Loucy (cell line): ENCODE data around the gene EIF3A.
A peak's percentile ranks its signal among the peaks of the same experiment; 100 is the strongest.

Source experiments
- H2AFZ ChIP-seq: fragments of 200-600 bp; sonication (generic); 2 replicates; pipeline ENCODE4 v1.6.0; 2016; ENCODE audit warnings: antibody characterized with exemption, mild to moderate bottlenecking, low read length, moderate library complexity
- H3F3A ChIP-seq: fragments of 200-600 bp; 2 replicates; pipeline ENCODE4 v1.6.0; 2016; ENCODE audit warnings: antibody characterized with exemption, low read depth, mild to moderate bottlenecking
- H3K27me3 ChIP-seq: fragments of 200-600 bp; sonication (generic); 2 replicates; pipeline ENCODE4 v1.6.1; 2014; ENCODE audit warnings: low read length, mild to moderate bottlenecking; ENCODE audit not compliant: insufficient read depth, poor library complexity, severe bottlenecking
- H3K36me3 ChIP-seq: fragments of 200-600 bp; sonication (generic); 2 replicates; pipeline ENCODE4 v1.6.1; 2016; ENCODE audit warnings: low read length; ENCODE audit not compliant: insufficient read depth
- H3K4me1 ChIP-seq: fragments of 200-600 bp; sonication (generic); 2 replicates; pipeline ENCODE4 v1.5.1; 2014; ENCODE audit warnings: low read length, mild to moderate bottlenecking; ENCODE audit not compliant: insufficient read depth, poor library complexity, severe bottlenecking
- H3K4me2 ChIP-seq: fragments of 200-600 bp; sonication (generic); 2 replicates; pipeline ENCODE4 v1.6.0; 2014; ENCODE audit warnings: antibody characterized with exemption, low read length, low read depth, mild to moderate bottlenecking; ENCODE audit not compliant: poor library complexity, severe bottlenecking
- H3K4me3 ChIP-seq: fragments of 200-600 bp; sonication (generic); 2 replicates; pipeline ENCODE4 v1.5.1; 2014; ENCODE audit warnings: low read length, mild to moderate bottlenecking, mixed read lengths; ENCODE audit not compliant: poor library complexity, severe bottlenecking
- H3K79me2 ChIP-seq: fragments of 200-600 bp; sonication (generic); 2 replicates; pipeline ENCODE4 v1.6.1; 2014; ENCODE audit warnings: low read length; ENCODE audit not compliant: insufficient read depth
- H3K9ac ChIP-seq: fragments of 200-600 bp; sonication (generic); 2 replicates; pipeline ENCODE4 v1.6.0; 2014; ENCODE audit warnings: mild to moderate bottlenecking, low read depth, low read length, moderate library complexity; ENCODE audit not compliant: poor library complexity, severe bottlenecking
- H3K9me2 ChIP-seq: fragments of 200-600 bp; sonication (generic); replicated peaks from 2 replicates; pipeline ENCODE4 v1.6.1; 2016; ENCODE audit warnings: low read depth, low read length, mixed read lengths
- H3K9me3 ChIP-seq: fragments of 200-600 bp; sonication (generic); 2 replicates; pipeline ENCODE4 v1.6.1; 2014; ENCODE audit warnings: mild to moderate bottlenecking, antibody characterized with exemption, low read length, low read depth; ENCODE audit not compliant: insufficient read depth
- H4K20me1 ChIP-seq: fragments of 200-600 bp; sonication (generic); 2 replicates; pipeline ENCODE4 v1.6.0; 2014; ENCODE audit warnings: antibody characterized with exemption, low read length, mild to moderate bottlenecking; ENCODE audit not compliant: insufficient read depth, poor library complexity, severe bottlenecking
- CTCF ChIP-seq: fragments of 200-600 bp; sonication (generic); conservative IDR thresholded peaks from 2 replicates; pipeline ENCODE4 v1.5.1; 2014; ENCODE audit warnings: mild to moderate bottlenecking, antibody characterized with exemption, low read length
- EZH2phosphoT487 ChIP-seq: fragments of 200-600 bp; IDR thresholded peaks from 2 replicates; pipeline ENCODE4 v1.6.1; 2018; ENCODE audit warnings: antibody characterized with exemption, mild to moderate bottlenecking, moderate library complexity, borderline replicate concordance

Gene EIF3A

GRCh38 chr10:119080521-119081259 is at the start of gene EIF3A:
TSS of gene EIF3A (minus strand) at chr10:119080817. CDS start at chr10:119080676, 141 bp downstream.
- peak within 1 kb of the TSS; percentile 80 for H3K4me3 ChIP-seq
- H3K36me3 ChIP-seq, result no peaks in the 10 kb centered on the region
- H3K4me1 ChIP-seq, result peaks cover 29% of the 10 kb centered on the region
- H3K4me2 ChIP-seq, result peak within 1 kb of the TSS; percentile 91
- TF ChIP-seq CTCF, result no peak
- no peaks in the 10 kb centered on the region for H3K27me3 ChIP-seq
- peaks cover 54% of the 10 kb centered on the region for H3K79me2 ChIP-seq
- H2AFZ ChIP-seq, result peak within 1 kb of the TSS; percentile 77
- peaks cover 41% of the 10 kb centered on the region for H4K20me1 ChIP-seq
- no peaks in the 10 kb centered on the region for H3K9me3 ChIP-seq
- H3K9me2 ChIP-seq, result no peaks in the 10 kb centered on the region
- H3K9ac ChIP-seq, result peak within 1 kb of the TSS; percentile 96
- peaks cover 3% of the 10 kb centered on the region; the same call in 1 of the 2 replicates for H3F3A ChIP-seq

GRCh38 chr10:119129721-119130120 is 49.1 kb upstream of the EIF3A start:
- no peaks in the 10 kb centered on the region for H4K20me1 ChIP-seq
- H3F3A ChIP-seq, result no peaks in the 10 kb centered on the region; the same call in 1 of the 2 replicates
- no peaks in the 10 kb centered on the region for H3K79me2 ChIP-seq
- H3K4me3 ChIP-seq, result no peak overlapping the region
- no peaks in the 10 kb centered on the region for H3K9me3 ChIP-seq
- no peak overlapping the region for H2AFZ ChIP-seq
- peaks cover 29% of the 10 kb centered on the region for H3K4me1 ChIP-seq
- no peaks in the 10 kb centered on the region for H3K27me3 ChIP-seq
- no peaks in the 10 kb centered on the region for H3K9me2 ChIP-seq
- TF ChIP-seq EZH2phosphoT487 (no peak), CTCF (no peak)
- H3K4me2 ChIP-seq, result no peak overlapping the region
- no peak overlapping the region for H3K9ac ChIP-seq
- peaks cover 10% of the 10 kb centered on the region; the same call in 1 of the 2 replicates for H3K36me3 ChIP-seq

GRCh38 chr10:119125942-119126341 is 45.3 kb upstream of the EIF3A start:
- TF ChIP-seq EZH2phosphoT487 (no peak), CTCF (no peak)

More at GRCh38 chr10:119125942-119126341, 45.3 kb upstream of the EIF3A start:
- Histone ChIP-seq H3K27me3 (no peaks in the 10 kb centered on the region), H3K9me2 (no peaks in the 10 kb centered on the region), H3K4me3 (no peak overlapping the region), H3K9me3 (no peaks in the 10 kb centered on the region), H3K4me1 (peaks cover 7% of the 10 kb centered on the region), H3F3A (no peaks in the 10 kb centered on the region), H3K79me2 (no peaks in the 10 kb centered on the region), H2AFZ (no peak overlapping the region), H3K9ac (no peak overlapping the region), H3K36me3 (no peaks in the 10 kb centered on the region), H4K20me1 (no peaks in the 10 kb centered on the region), H3K4me2 (no peak overlapping the region)
